K562 (cell line): Measurements from ENCODE around the gene PRSS53. TPM values are rescaled to one million over a fixed set of nuclear protein-coding genes. Genes with fewer than 3 reads are reported as not detected.
A peak's percentile ranks its signal among the peaks of the same experiment; 100 is the strongest.

Experiments
- ATAC-seq: fragments of 200-7000 bp; cut with Tn5 transposase; 3 replicates; pipeline ENCODE4 v1.9.1; 2020; ENCODE audit warnings: moderate library complexity
- BruUV-seq: library from RNA; stranded (reverse); fragments of 400-500 nt; replicated peaks from 2 replicates; lab custom pipeline; 2021; lab: Mats Ljungman, UMichigan
- CTCF ChIA-PET: fragments of 300-600 bp; formaldehyde crosslinking; extraction: SDS; loops from one replicate; lab custom pipeline; 2021; ENCODE audit warnings: low intra/inter-chr PET ratio; lab: Yijun Ruan, JAX
- POLR2A ChIA-PET: fragments of 300-600, 350-650 bp; sonication (Branson Sonifier 250); formaldehyde crosslinking; extraction: SDS; loops from one replicate; lab custom pipeline; 2021; ENCODE audit warnings: antibody characterized with exemption, inconsistent platforms; lab: Yijun Ruan, JAX
- DNase-seq, 4 experiments: peaks; one replicate each; pipeline versions ENCODE4 v3.0.0 to v3.0.0-alpha.2; 2011 to 2018; ENCODE audit warnings: low spot score in 3 of 4, mixed read lengths in 3 of 4; ENCODE audit errors: extremely low read depth in 1 of 4
- FAIRE-seq: peaks from 2 replicates; lab custom pipeline; 2011; peaks lifted over from hg19 to GRCh38; lab: Jason Lieb, UNC
- H2AFZ ChIP-seq: 2 replicates; pipeline ENCODE4 v1.6.0; 2011; ENCODE audit warnings: low read depth, low read length, control low read depth, inconsistent platforms
- H3K27ac ChIP-seq: fragments of 200-600 bp; 3 replicates; pipeline ENCODE4 v1.8.0; 2011; ENCODE audit warnings: low read depth, mild to moderate bottlenecking, control low read depth, inconsistent platforms, low read length, moderate library complexity, mixed read lengths; ENCODE audit errors: extremely low read depth
- H3K27me3 ChIP-seq, 2 experiments: fragments of 300-600 bp in 1 of 2; 2 replicates in 1 of 2; 3 replicates in 1 of 2; pipeline versions ENCODE4 v1.6.0 to v1.8.0; 2011; ENCODE audit warnings: inconsistent platforms in 2 of 2, low read length in 2 of 2, mild to moderate bottlenecking in 1 of 2, mixed read lengths in 1 of 2, moderate library complexity in 1 of 2; ENCODE audit not compliant: control insufficient read depth in 2 of 2, insufficient read depth in 2 of 2
- H3K36me3 ChIP-seq: fragments of 300-600 bp; 3 replicates; pipeline ENCODE4 v1.8.0; 2011; ENCODE audit warnings: mild to moderate bottlenecking, low read length, inconsistent platforms; ENCODE audit not compliant: control insufficient read depth, insufficient read depth
- H3K4me1 ChIP-seq, 2 experiments: fragments of 200-600 bp in 1 of 2; replicated peaks in 1 of 2; 2 replicates in 1 of 2; 3 replicates in 1 of 2; pipeline versions ENCODE4 v1.5.1 to v1.8.0; 2011; ENCODE audit warnings: inconsistent platforms in 2 of 2, low read length in 2 of 2, mild to moderate bottlenecking in 1 of 2, mixed read lengths in 1 of 2, moderate library complexity in 1 of 2; ENCODE audit not compliant: control insufficient read depth in 2 of 2, insufficient read depth in 2 of 2
- H3K4me2 ChIP-seq: 2 replicates; pipeline ENCODE4 v1.6.1; 2011; ENCODE audit warnings: low read length, control low read depth, inconsistent platforms, mixed read lengths; ENCODE audit not compliant: insufficient read depth
- H3K4me3 ChIP-seq: fragments of 200-600 bp; sonication (generic), shearing (Covaris generic); 2 replicates; pipeline ENCODE4 v1.5.1; 2016; ENCODE audit warnings: control low read depth, inconsistent platforms
- H3K79me2 ChIP-seq: fragments of 200-600 bp; 3 replicates; pipeline ENCODE4 v1.8.0; 2011; ENCODE audit warnings: low read length, inconsistent platforms; ENCODE audit not compliant: control insufficient read depth, insufficient read depth
- H3K9ac ChIP-seq, 2 experiments: 2 replicates each; pipeline versions ENCODE4 v1.6.0 to v1.6.1; 2011; ENCODE audit warnings: low read depth in 2 of 2, low read length in 2 of 2, control low read depth in 1 of 2, inconsistent platforms in 1 of 2, mild to moderate bottlenecking in 1 of 2, mixed read lengths in 1 of 2; ENCODE audit not compliant: insufficient read depth in 1 of 2
- H3K9me1 ChIP-seq: one replicate; pipeline ENCODE4 v1.6.0; 2011; ENCODE audit warnings: inconsistent platforms, mild to moderate bottlenecking, low read length, moderate library complexity; ENCODE audit not compliant: control insufficient read depth, insufficient read depth
- H3K9me3 ChIP-seq: replicated peaks from 2 replicates; pipeline ENCODE4 v1.5.1; 2011; ENCODE audit warnings: low read depth, low read length, inconsistent platforms; ENCODE audit not compliant: control insufficient read depth, insufficient read depth
- H4K20me1 ChIP-seq: replicated peaks from 2 replicates; pipeline ENCODE4 v1.6.1; 2011; ENCODE audit warnings: low read length, inconsistent platforms, mixed read lengths; ENCODE audit not compliant: control insufficient read depth, insufficient read depth
- C11orf30 ChIP-seq: fragments of 450-650 bp; IDR thresholded peaks from 2 replicates; pipeline ENCODE4 v1.6.1; 2016; ENCODE audit warnings: low read depth, mild to moderate bottlenecking
- CBX3 ChIP-seq, 2 experiments: IDR thresholded peaks; 1 replicate in 1 of 2; 2 replicates in 1 of 2; pipeline ENCODE4 v1.6.1; 2012; ENCODE audit warnings: inconsistent platforms in 2 of 2, low read length in 2 of 2, borderline replicate concordance in 1 of 2, control low read depth in 1 of 2
- CSDE1 ChIP-seq, 2 experiments: fragments of 450-650 bp; IDR thresholded peaks; 2 replicates each; pipeline ENCODE4 v1.6.1; 2016; ENCODE audit warnings: mild to moderate bottlenecking in 1 of 2
- MAFG ChIP-seq: fragments of 450-650 bp; conservative IDR thresholded peaks from 2 replicates; pipeline ENCODE4 v1.6.1; 2016; ENCODE audit warnings: missing genetic modification characterization, missing compliant biosample characterization
- MAZ ChIP-seq, 2 experiments: fragments of 450-650 bp in 1 of 2; sonication (generic) in 1 of 2; formaldehyde crosslinking; IDR thresholded peaks in 1 of 2; conservative IDR thresholded peaks in 1 of 2; 2 replicates each; pipeline versions ENCODE4 v1.4.0 to v1.5.0; 2020; ENCODE audit warnings: mild to moderate bottlenecking in 1 of 2, missing genetic modification reagents in 1 of 2
- MCM3 ChIP-seq: fragments of 450-650 bp; IDR thresholded peaks from 2 replicates; pipeline ENCODE4 v1.6.1; 2016
- NR2F6 ChIP-seq: fragments of 450-650 bp; formaldehyde crosslinking; IDR thresholded peaks from 2 replicates; pipeline ENCODE4 v1.4.0; 2020; ENCODE audit warnings: mild to moderate bottlenecking
- POLR2G ChIP-seq: fragments of 200-400 bp; formaldehyde crosslinking; IDR thresholded peaks from 2 replicates; pipeline ENCODE4 v1.6.1; 2017; ENCODE audit warnings: low read depth, mild to moderate bottlenecking, antibody characterized with exemption, low read length, moderate library complexity
- RBM22 ChIP-seq: fragments of 200-400 bp; formaldehyde crosslinking; IDR thresholded peaks from 2 replicates; pipeline ENCODE4 v1.6.1; 2018; ENCODE audit warnings: low read length, low read depth; ENCODE audit not compliant: poor library complexity, severe bottlenecking
- SNIP1 ChIP-seq: fragments of 450-650 bp; IDR thresholded peaks from 2 replicates; pipeline ENCODE4 v1.7.1; 2017; ENCODE audit warnings: low read depth, mild to moderate bottlenecking
- ZNF12 ChIP-seq: sonication (generic); formaldehyde crosslinking; IDR thresholded peaks from 2 replicates; pipeline ENCODE4 v1.4.0; 2020; ENCODE audit warnings: mild to moderate bottlenecking, missing genetic modification reagents
- ZNF239 ChIP-seq: fragments of 250-450 bp; sonication (Bioruptor Pico); IDR thresholded peaks from 2 replicates; pipeline ENCODE4 v1.4.0; 2020; ENCODE audit warnings: mild to moderate bottlenecking
- WGBS: fragments of 100-300 bp; shearing (Covaris generic); methylation state at CpG from one replicate; pipeline ENCODE4 v1.1.6; 2016; ENCODE audit warnings: low coverage, mixed read lengths; ENCODE audit not compliant: insufficient coverage; ENCODE audit errors: missing lambda C conversion rate; 5-methylcytosine and 5-hydroxymethylcytosine counted together
- in situ Hi-C: fragments of 300-500 bp; cut with MboI; formaldehyde crosslinking; loops from 4 replicates; pipeline ENCODE4 v1.15.0; 2018; ENCODE audit warnings: inconsistent platforms, mixed read lengths
- intact Hi-C: fragments of 100-400 bp; cut with micrococcal nuclease; formaldehyde crosslinking; loops from 2 replicates; pipeline ENCODE4 v1.14.2; 2022
- polyA plus RNA-seq, 8 experiments: library from polyadenylated mRNA; depleted of rRNA in 4 of 8; stranded (reverse) in 5 of 8; unstranded in 3 of 8; fragments of >200 nt; fragmentation: Nextera tagmentation in 2 of 8; fragmentation: Illumina TruSeq in 1 of 8; extraction: Ambion mirVana in 2 of 8; extraction: Trizol in 1 of 8; gene quantifications; 2 replicates each; pipeline versions ENCODE4 v1.2.1 to v1.2.3, GENCODE V29; 2011 to 2014; ENCODE audit warnings: inconsistent platforms in 1 of 8, missing spikeins in 1 of 8
- total RNA-seq, 7 experiments: library from RNA; depleted of rRNA in 6 of 7; stranded (reverse); fragments of >200 nt in 6 of 7; fragmentation: Illumina TruSeq in 2 of 7; extraction: Trizol in 2 of 7; gene quantifications; 2 replicates each; pipeline versions ENCODE4 v1.2.1 to v1.2.3, GENCODE V29; 2011 to 2021; ENCODE audit warnings: low replicate concordance in 1 of 7
- TF ChIP-seq, protein P1 (sequence below): fragments of 450-650 bp; IDR thresholded peaks from 2 replicates; pipeline ENCODE4 v1.6.1; 2016; ENCODE audit warnings: low read depth
- TF ChIP-seq, protein P2 (sequence below): IDR thresholded peaks from 2 replicates; pipeline ENCODE4 v1.6.1; 2012; ENCODE audit warnings: low read depth, low read length, improper control_type of control experiment, borderline replicate concordance

The PRSS53 gene
- total and polyA plus RNA-seq, 9 of the 15 experiments (the other 6 are each of a cell fraction or from before 2014, with no cell fraction given), result 0.40 to 1.9 (median 0.78) TPM; not detected in 2

DNA sequence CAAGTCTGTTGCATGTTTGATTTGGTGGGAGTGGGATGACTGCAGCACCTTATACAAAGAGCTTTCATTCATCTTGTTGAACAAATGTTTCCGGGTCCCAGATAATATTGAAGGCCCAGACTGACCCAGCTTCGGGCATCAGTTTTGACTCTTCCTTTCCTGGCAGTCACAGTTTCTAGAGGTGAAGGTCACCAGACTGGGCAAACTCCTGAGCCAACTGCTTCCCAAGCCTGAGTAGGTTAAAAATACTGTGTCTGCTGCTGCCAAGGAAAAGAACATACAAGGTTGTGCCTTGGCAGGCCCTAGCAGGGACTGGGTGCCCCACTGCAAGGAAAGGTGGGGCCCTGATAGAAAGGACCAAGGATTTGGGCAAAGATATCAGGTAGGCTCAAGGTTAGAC is 24.0 kb upstream of the PRSS53 start:
- ATAC-seq, result no peak
- ChIA-PET POLR2A (interaction anchor here (0.8 to 1.1 kb wide), 4 partner anchors 9 to 114 kb away, joined by 3 to 5 read pairs (median 4); no protein-coding TSS in a partner anchor), CTCF (no interaction called here)
- no peak overlapping the region for H3K27ac ChIP-seq
- H4K20me1 ChIP-seq, result no peaks in the 10 kb centered on the region; the same call in 1 of the 2 replicates
- no peaks in the 10 kb centered on the region for H3K27me3 ChIP-seq
- no peak overlapping the region for H3K4me3 ChIP-seq
- H3K9ac ChIP-seq, result peak overlapping the region in 1 of 2 experiments; percentile 3; a peak in 1 of 4 replicates
- peaks cover 27% of the 10 kb centered on the region for H3K79me2 ChIP-seq
- peaks cover 3 to 44% of the 10 kb centered on the region in 2 experiments; a peak in 4 of 5 replicates for H3K4me1 ChIP-seq
- H2AFZ ChIP-seq, result no peak overlapping the region
- H3K36me3 ChIP-seq, result peaks cover 51% of the 10 kb centered on the region; the same call in 2 of the 3 replicates
- H3K4me2 ChIP-seq, result no peak overlapping the region
- BruUV-seq, result no TSS peak
- WGBS, result 91% methylated on average over 2 of the region's 2 CpGs
- intact Hi-C loops (no loop called here), in situ Hi-C loops (no loop called here)
- no peak for DNase-seq
- no peaks in the 10 kb centered on the region for H3K9me1 ChIP-seq
- no peaks in the 10 kb centered on the region for H3K9me3 ChIP-seq
- FAIRE-seq, result no peak
- TF ChIP-seq CSDE1 (IDR thresholded peaks at IDR 0.05), result no peak
- no peak for TF ChIP-seq MAZ (CRISPR knock-in tag; conservative IDR thresholded peaks at IDR 0.05 in 1 of 2, IDR thresholded peaks at IDR 0.05 in 1 of 2)
- no peak for TF ChIP-seq MAFG
- TF ChIP-seq C11orf30, result no peak
- TF ChIP-seq ZNF12 (CRISPR knock-in tag), result no peak
- no peak for TF ChIP-seq NR2F6 (CRISPR knock-in tag)
- TF ChIP-seq SNIP1, result no peak
- no peak for TF ChIP-seq CBX3 (IDR thresholded peaks at IDR 0.05; ENCODE audit: borderline replicate concordance in 1 of 2, low read length in 2 of 2)
- TF ChIP-seq, protein P1, sequence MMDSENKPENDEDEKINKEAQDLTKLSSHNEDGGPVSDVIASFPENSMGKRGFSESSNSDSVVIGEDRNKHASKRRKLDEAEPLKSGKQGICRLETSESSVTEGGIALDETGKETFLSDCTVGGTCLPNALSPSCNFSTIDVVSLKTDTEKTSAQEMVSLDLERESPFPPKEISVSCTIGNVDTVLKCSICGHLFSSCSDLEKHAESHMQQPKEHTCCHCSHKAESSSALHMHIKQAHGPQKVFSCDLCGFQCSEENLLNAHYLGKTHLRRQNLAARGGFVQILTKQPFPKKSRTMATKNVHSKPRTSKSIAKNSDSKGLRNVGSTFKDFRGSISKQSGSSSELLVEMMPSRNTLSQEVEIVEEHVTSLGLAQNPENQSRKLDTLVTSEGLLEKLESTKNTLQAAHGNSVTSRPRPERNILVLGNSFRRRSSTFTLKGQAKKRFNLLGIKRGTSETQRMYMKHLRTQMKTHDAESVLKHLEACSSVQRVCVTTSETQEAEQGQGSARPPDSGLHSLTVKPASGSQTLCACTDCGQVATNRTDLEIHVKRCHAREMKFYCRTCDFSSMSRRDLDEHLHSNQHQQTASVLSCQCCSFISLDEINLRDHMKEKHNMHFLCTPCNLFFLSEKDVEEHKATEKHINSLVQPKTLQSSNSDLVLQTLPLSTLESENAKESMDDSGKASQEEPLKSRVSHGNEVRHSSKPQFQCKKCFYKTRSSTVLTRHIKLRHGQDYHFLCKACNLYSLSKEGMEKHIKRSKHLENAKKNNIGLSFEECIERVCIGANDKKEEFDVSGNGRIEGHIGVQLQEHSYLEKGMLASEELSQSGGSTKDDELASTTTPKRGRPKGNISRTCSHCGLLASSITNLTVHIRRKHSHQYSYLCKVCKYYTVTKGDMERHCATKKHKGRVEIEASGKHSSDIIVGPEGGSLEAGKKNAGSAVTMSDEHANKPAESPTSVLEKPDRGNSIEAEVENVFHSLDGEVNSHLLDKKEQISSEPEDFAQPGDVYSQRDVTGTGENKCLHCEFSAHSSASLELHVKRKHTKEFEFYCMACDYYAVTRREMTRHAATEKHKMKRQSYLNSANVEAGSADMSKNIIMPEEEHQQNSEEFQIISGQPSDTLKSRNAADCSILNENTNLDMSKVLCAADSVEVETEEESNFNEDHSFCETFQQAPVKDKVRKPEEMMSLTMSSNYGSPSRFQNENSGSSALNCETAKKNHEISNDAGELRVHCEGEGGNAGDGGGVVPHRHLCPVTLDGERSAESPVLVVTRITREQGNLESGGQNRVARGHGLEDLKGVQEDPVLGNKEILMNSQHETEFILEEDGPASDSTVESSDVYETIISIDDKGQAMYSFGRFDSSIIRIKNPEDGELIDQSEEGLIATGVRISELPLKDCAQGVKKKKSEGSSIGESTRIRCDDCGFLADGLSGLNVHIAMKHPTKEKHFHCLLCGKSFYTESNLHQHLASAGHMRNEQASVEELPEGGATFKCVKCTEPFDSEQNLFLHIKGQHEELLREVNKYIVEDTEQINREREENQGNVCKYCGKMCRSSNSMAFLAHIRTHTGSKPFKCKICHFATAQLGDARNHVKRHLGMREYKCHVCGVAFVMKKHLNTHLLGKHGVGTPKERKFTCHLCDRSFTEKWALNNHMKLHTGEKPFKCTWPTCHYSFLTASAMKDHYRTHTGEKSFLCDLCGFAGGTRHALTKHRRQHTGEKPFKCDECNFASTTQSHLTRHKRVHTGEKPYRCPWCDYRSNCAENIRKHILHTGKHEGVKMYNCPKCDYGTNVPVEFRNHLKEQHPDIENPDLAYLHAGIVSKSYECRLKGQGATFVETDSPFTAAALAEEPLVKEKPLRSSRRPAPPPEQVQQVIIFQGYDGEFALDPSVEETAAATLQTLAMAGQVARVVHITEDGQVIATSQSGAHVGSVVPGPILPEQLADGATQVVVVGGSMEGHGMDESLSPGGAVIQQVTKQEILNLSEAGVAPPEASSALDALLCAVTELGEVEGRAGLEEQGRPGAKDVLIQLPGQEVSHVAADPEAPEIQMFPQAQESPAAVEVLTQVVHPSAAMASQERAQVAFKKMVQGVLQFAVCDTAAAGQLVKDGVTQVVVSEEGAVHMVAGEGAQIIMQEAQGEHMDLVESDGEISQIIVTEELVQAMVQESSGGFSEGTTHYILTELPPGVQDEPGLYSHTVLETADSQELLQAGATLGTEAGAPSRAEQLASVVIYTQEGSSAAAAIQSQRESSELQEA, result no peak
- TF ChIP-seq, protein P2, sequence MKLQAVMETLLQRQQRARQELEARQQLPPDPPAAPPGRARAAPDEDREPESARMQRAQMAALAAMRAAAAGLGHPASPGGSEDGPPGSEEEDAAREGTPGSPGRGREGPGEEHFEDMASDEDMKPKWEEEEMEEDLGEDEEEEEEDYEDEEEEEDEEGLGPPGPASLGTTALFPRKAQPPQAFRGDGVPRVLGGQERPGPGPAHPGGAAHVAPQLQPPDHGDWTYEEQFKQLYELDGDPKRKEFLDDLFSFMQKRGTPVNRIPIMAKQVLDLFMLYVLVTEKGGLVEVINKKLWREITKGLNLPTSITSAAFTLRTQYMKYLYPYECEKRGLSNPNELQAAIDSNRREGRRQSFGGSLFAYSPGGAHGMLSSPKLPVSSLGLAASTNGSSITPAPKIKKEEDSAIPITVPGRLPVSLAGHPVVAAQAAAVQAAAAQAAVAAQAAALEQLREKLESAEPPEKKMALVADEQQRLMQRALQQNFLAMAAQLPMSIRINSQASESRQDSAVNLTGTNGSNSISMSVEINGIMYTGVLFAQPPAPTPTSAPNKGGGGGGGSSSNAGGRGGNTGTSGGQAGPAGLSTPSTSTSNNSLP, result no peak
- TF ChIP-seq POLR2G, result no peak
- no peak for TF ChIP-seq MCM3
- no peak for TF ChIP-seq RBM22
- no peak for TF ChIP-seq ZNF239 (CRISPR knock-in tag)
